GM12878 (cell line): ENCODE measurements around the gene PPM1G. TPM values are rescaled to one million over a fixed set of nuclear protein-coding genes. Genes with fewer than 3 reads are reported as not detected.

Experiments used
- ATAC-seq: fragments of 200-7000 bp; cut with Tn5 transposase; 3 replicates; pipeline ENCODE4 v1.9.1; 2020; ENCODE audit warnings: mild to moderate bottlenecking, moderate library complexity
- BruUV-seq: library from RNA; stranded (reverse); fragments of 400-500 nt; replicated peaks from 2 replicates; lab custom pipeline; 2021; lab: Mats Ljungman, UMichigan
- CTCF ChIA-PET: fragments of 300-600 bp; sonication (Branson Sonifier 250); formaldehyde crosslinking; extraction: SDS; loops from one replicate; lab custom pipeline; 2021; ENCODE audit warnings: inconsistent platforms; lab: Yijun Ruan, JAX
- POLR2A ChIA-PET: fragments of 350-600 bp; formaldehyde crosslinking; extraction: SDS; loops from one replicate; lab custom pipeline; 2021; ENCODE audit warnings: inconsistent platforms; lab: Charles Lee
- RAD21 ChIA-PET: fragments of 300-600 bp; sonication (Branson Sonifier 250); formaldehyde crosslinking; loops from one replicate; lab custom pipeline; 2023; ENCODE audit warnings: antibody characterized with exemption; ENCODE audit not compliant: unreplicated experiment; lab: Charles Lee
- SMC1A ChIA-PET: fragments of 300-600 bp; sonication (Branson Sonifier 250); formaldehyde crosslinking; loops from one replicate; lab custom pipeline; 2023; ENCODE audit not compliant: unreplicated experiment, uncharacterized antibody; lab: Charles Lee
- DNase-seq: peaks from one replicate; pipeline ENCODE4 v3.0.0-alpha.2; 2011; ENCODE audit warnings: low read depth, low spot score
- FAIRE-seq: peaks from 3 replicates; lab custom pipeline; 2011; peaks lifted over from hg19 to GRCh38; lab: Jason Lieb, UNC
- H2AFZ ChIP-seq: 2 replicates; pipeline ENCODE4 v1.6.0; 2011; ENCODE audit warnings: low read depth, low read length, control low read depth; ENCODE audit not compliant: control insufficient read depth
- H3K27ac ChIP-seq: 2 replicates; pipeline ENCODE4 v1.5.1; 2011; ENCODE audit warnings: control low read depth; ENCODE audit not compliant: control insufficient read depth, insufficient read depth
- H3K27me3 ChIP-seq, 2 experiments: replicated peaks in 1 of 2; 2 replicates each; pipeline versions ENCODE4 v1.6.0 to v1.6.1; 2011; ENCODE audit warnings: low read length in 1 of 2; ENCODE audit not compliant: control insufficient read depth in 2 of 2, insufficient read depth in 2 of 2
- H3K36me3 ChIP-seq, 2 experiments: 2 replicates each; pipeline ENCODE4 v1.5.1; 2011; ENCODE audit warnings: low read length in 1 of 2; ENCODE audit not compliant: control insufficient read depth in 2 of 2, insufficient read depth in 2 of 2
- H3K4me1 ChIP-seq: 2 replicates; pipeline ENCODE4 v1.6.1; 2011; ENCODE audit warnings: mild to moderate bottlenecking, low read length, moderate library complexity, mixed read lengths; ENCODE audit not compliant: control insufficient read depth, insufficient read depth
- H3K4me2 ChIP-seq: 2 replicates; pipeline ENCODE4 v1.6.0; 2011; ENCODE audit warnings: control low read depth; ENCODE audit not compliant: control insufficient read depth, insufficient read depth
- H3K4me3 ChIP-seq: fragments of 200-600 bp; sonication (generic); 2 replicates; pipeline ENCODE4 v1.5.1; 2016
- H3K79me2 ChIP-seq: 2 replicates; pipeline ENCODE4 v1.6.0; 2011; ENCODE audit warnings: low read length; ENCODE audit not compliant: control insufficient read depth, insufficient read depth
- H3K9ac ChIP-seq: 2 replicates; pipeline ENCODE4 v1.8.0; 2011; ENCODE audit warnings: low read length, control low read depth, mixed read lengths; ENCODE audit not compliant: control insufficient read depth, insufficient read depth
- H3K9me3 ChIP-seq: replicated peaks from 3 replicates; pipeline ENCODE4 v1.5.1; 2011; ENCODE audit warnings: mild to moderate bottlenecking, low read length; ENCODE audit not compliant: control insufficient read depth, insufficient read depth
- H4K20me1 ChIP-seq: 2 replicates; pipeline ENCODE4 v1.6.0; 2011; ENCODE audit not compliant: control insufficient read depth, insufficient read depth
- REST ChIP-seq: IDR thresholded peaks from 2 replicates; pipeline ENCODE4 v1.6.1; 2012; ENCODE audit warnings: mild to moderate bottlenecking, low read depth, low read length
- ZBTB40 ChIP-seq: fragments of 450-650 bp; IDR thresholded peaks from 2 replicates; pipeline ENCODE4 v1.6.1; 2016; ENCODE audit warnings: mild to moderate bottlenecking, moderate library complexity, borderline replicate concordance
- ZNF687 ChIP-seq: fragments of 450-650 bp; IDR thresholded peaks from 2 replicates; pipeline ENCODE4 v1.6.1; 2017; ENCODE audit warnings: mild to moderate bottlenecking, moderate library complexity
- WGBS: methylation state at CpG from one replicate; pipeline ENCODE4 v1.1.6; 2016; ENCODE audit warnings: low lambda C conversion rate; ENCODE audit not compliant: insufficient replicate concordance, insufficient coverage; ENCODE audit errors: missing lambda C conversion rate; 5-methylcytosine and 5-hydroxymethylcytosine counted together
- in situ Hi-C: fragments of 300-500 bp; cut with MboI; formaldehyde crosslinking; loops from 9 replicates; pipeline ENCODE4 v1.14.3; 2018; ENCODE audit warnings: mixed read lengths
- intact Hi-C: fragments of 100-400 bp; cut with micrococcal nuclease; formaldehyde crosslinking; loops from one replicate; pipeline ENCODE4 v1.14.2; 2022; ENCODE audit not compliant: unreplicated experiment
- polyA plus RNA-seq, 11 experiments: library from polyadenylated mRNA; depleted of rRNA in 4 of 11; unstranded in 6 of 11; stranded (reverse) in 5 of 11; fragments of >200 nt; fragmentation: Nextera tagmentation in 4 of 11; fragmentation: Illumina TruSeq in 1 of 11; extraction: Ambion mirVana in 4 of 11; extraction: Trizol in 1 of 11; gene quantifications; 1 replicate in 1 of 11; 2 replicates in 10 of 11; pipeline versions ENCODE4 v1.2.1 to v1.2.3, GENCODE V29; 2011 to 2016; ENCODE audit warnings: inconsistent platforms in 2 of 11, missing spikeins in 2 of 11, low read depth in 1 of 11
- total RNA-seq, 4 experiments: library from RNA; depleted of rRNA in 3 of 4; stranded (reverse); fragments of >200 nt in 3 of 4; fragmentation: Illumina TruSeq in 1 of 4; extraction: Trizol in 1 of 4; gene quantifications; 2 replicates each; pipeline versions ENCODE4 v1.2.1 to v1.2.3, GENCODE V29; 2013 to 2021

The PPM1G gene
- total and polyA plus RNA-seq, 10 of the 15 experiments (the other 5 are each of a cell fraction or from before 2014, with no cell fraction given) = 68.8 to 171 (median 121) TPM

- POLR2A ChIA-PET = interaction anchor here (0.6 kb wide), 1 partner anchor 25 kb away, joined by 3 read pairs; no protein-coding TSS in a partner anchor
- no peaks in the 10 kb centered on the region for H3K4me1 ChIP-seq
- H3K27ac ChIP-seq = no peak overlapping the region
- H3K4me3 ChIP-seq = no peak overlapping the region
- peaks cover 4 to 10% of the 10 kb centered on the region in 2 experiments; a peak in 3 of 4 replicates for H3K36me3 ChIP-seq
- BruUV-seq = no TSS peak
- no peak overlapping the region for H3K4me2 ChIP-seq
- DNase-seq = no peak
- H3K9me3 ChIP-seq = no peaks in the 10 kb centered on the region
- H3K27me3 ChIP-seq = no peaks in the 10 kb centered on the region
- no peaks in the 10 kb centered on the region for H4K20me1 ChIP-seq
- 100% methylated on average over 2 of the region's 2 CpGs for WGBS
- RAD21 ChIA-PET = no interaction called here
- no peak overlapping the region for H3K9ac ChIP-seq
- no peak overlapping the region for H2AFZ ChIP-seq
- FAIRE-seq = no peak
- TF ChIP-seq ZNF687 = no peak
- ATAC-seq = no peak
- H3K79me2 ChIP-seq = peaks cover 46% of the 10 kb centered on the region
- in situ Hi-C loops (no loop called here), intact Hi-C loops (no loop called here)
- CTCF ChIA-PET = interaction anchor here (0.7 to 1.4 kb wide), 2 partner anchors 45 to 69 kb away, joined by 3 to 6 read pairs; no protein-coding TSS in a partner anchor
- SMC1A ChIA-PET = interaction anchor here (1.9 kb wide), 1 partner anchor 10 kb away, joined by 4 read pairs; no protein-coding TSS in a partner anchor
Observed at GRCh38 chr2:27347641-27348040, 61.8 kb downstream of the PPM1G start.

- peaks cover 21 to 22% of the 10 kb centered on the region in 2 experiments for H3K36me3 ChIP-seq
- H3K9ac ChIP-seq = no peak overlapping the region
- TF ChIP-seq ZBTB40 = no peak
- TF ChIP-seq REST = no peak
Observed at GRCh38 chr2:27336173-27336572, 73.2 kb downstream of the PPM1G start.

More at GRCh38 chr2:27336173-27336572, 73.2 kb downstream of the PPM1G start:
- no peak overlapping the region for H3K4me3 ChIP-seq
- H3K27ac ChIP-seq = no peak overlapping the region
- BruUV-seq = no TSS peak
- ChIA-PET CTCF (interaction anchor here (2.0 kb wide), 1 partner anchor 33 kb away, joined by 7 read pairs; no protein-coding TSS in a partner anchor), RAD21 (no interaction called here), POLR2A (no interaction called here), SMC1A (no interaction called here)
- ATAC-seq (no peak), DNase-seq (no peak), FAIRE-seq (no peak)
- intact Hi-C loops (no loop called here), in situ Hi-C loops (no loop called here)
- no peaks in the 10 kb centered on the region for H3K4me1 ChIP-seq
- H2AFZ ChIP-seq = no peak overlapping the region
- no peaks in the 10 kb centered on the region for H4K20me1 ChIP-seq
- H3K79me2 ChIP-seq = no peaks in the 10 kb centered on the region
- no peaks in the 10 kb centered on the region for H3K27me3 ChIP-seq
- 97% methylated on average over 7 of the region's 7 CpGs for WGBS
- H3K9me3 ChIP-seq = no peaks in the 10 kb centered on the region
- H3K4me2 ChIP-seq = no peak overlapping the region
